NCI-H1048 (cell line): Measurements from ENCODE around the gene LRP1.

Source experiments
- DNase-seq: peaks from one replicate; lab custom pipeline; 2025; lab: John Stamatoyannopoulos, UW

The LRP1 gene

DNA sequence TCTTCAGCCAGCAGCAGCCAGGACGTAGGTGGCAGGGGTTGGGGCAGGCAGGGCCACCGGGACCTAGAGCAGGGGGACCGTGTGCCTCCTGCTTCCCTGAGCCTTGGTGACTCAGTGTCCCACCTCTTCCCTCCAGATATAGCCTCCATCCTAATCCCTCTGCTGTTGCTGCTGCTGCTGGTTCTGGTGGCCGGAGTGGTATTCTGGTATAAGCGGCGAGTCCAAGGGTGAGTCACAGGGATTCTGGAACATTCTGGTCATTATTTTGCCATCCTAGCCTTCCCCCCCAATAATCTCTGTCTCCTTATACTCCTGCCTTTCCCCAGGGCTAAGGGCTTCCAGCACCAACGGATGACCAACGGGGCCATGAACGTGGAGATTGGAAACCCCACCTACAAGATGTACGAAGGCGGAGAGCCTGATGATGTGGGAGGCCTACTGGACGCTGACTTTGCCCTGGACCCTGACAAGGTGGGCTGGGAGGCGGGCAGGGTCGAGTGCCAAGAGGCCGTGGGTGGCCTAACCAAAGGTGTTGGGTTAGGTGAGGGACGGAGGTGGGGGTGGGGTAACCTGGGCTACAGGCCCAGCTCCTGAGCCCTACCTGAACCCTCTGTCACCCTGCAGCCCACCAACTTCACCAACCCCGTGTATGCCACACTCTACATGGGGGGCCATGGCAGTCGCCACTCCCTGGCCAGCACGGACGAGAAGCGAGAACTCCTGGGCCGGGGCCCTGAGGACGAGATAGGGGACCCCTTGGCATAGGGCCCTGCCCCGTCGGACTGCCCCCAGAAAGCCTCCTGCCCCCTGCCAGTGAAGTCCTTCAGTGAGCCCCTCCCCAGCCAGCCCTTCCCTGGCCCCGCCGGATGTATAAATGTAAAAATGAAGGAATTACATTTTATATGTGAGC is 83.8 kb downstream of the LRP1 start:
- no peak for DNase-seq

DNA sequence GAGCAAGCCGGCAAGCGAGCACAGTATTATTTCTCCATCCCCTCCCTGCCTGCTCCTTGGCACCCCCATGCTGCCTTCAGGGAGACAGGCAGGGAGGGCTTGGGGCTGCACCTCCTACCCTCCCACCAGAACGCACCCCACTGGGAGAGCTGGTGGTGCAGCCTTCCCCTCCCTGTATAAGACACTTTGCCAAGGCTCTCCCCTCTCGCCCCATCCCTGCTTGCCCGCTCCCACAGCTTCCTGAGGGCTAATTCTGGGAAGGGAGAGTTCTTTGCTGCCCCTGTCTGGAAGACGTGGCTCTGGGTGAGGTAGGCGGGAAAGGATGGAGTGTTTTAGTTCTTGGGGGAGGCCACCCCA is 84.4 kb downstream of the LRP1 start:
- DNase-seq = no peak

DNA sequence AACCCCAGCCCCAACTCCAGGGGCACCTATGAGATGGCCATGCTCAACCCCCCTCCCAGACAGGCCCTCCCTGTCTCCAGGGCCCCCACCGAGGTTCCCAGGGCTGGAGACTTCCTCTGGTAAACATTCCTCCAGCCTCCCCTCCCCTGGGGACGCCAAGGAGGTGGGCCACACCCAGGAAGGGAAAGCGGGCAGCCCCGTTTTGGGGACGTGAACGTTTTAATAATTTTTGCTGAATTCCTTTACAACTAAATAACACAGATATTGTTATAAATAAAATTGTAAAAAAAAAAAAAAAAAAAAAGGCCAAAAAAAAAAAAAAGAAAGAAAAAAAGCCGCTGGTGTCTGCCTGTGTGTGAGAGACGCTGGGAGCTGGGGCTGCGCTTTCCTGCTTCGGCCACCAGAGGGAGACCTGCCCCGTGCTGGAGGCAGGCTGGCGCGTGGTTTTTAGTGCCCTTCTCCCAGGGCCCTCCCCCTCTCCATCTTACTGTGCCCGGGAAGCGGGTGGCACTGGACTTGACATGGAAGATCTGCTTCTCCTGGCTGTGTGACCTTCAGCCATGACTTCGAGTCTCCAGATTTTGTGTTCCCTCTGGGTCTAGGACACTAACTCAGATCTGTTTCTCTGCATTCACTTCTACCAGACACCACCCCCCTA is 84.9 kb downstream of the LRP1 start:
- peak; percentile 74 for DNase-seq

DNA sequence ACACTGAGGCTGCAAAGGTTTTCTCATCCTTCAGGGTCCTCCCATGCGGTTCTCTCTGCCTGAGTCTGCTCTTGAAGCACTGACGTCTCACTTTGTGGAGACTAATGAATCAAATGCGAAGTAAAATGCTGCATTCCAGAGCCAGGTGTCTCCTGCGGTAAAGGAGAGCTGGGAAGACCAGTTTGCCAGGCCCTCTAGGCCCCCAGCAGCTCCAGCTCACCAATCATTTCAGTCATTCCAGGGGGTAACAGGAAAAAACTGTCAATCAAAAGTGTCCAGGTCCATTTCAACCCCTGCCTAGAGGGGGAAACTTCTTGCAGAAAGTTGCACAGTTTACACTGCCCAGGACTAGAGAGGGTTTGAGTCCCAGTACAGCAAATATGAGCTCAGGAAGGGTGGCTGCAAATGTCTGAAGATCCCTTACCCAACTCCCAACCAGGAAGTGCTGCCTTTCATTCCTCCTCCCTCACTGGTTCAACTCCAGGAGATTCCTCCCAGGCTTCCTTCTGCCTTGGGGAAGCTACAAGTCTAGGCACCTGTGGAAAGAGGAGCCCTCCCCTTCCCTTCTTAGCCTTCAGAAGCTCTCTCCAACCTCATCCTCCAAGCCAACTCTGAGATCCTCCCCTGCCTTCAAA is 85.6 kb downstream of the LRP1 start:
- no peak for DNase-seq

DNA sequence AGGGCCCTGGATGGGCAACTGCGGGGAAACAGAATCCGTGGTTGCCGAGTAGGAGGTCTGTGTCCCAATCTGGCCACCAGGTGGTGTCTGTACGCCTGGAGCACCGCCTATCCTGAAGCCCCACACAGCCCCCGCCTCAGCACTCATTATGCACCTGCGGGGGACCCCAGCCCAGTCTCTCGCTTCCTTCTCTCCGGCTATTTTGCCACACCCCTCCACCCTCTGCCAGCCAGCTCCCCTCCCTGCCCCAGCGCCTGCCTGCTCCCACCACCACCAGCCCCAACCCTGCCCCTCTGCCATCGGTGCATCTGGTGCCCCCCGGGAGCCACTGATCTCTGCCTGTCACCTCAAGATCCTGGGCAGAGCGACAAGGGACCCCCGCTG is 86.1 kb downstream of the LRP1 start:
- no peak for DNase-seq

DNA sequence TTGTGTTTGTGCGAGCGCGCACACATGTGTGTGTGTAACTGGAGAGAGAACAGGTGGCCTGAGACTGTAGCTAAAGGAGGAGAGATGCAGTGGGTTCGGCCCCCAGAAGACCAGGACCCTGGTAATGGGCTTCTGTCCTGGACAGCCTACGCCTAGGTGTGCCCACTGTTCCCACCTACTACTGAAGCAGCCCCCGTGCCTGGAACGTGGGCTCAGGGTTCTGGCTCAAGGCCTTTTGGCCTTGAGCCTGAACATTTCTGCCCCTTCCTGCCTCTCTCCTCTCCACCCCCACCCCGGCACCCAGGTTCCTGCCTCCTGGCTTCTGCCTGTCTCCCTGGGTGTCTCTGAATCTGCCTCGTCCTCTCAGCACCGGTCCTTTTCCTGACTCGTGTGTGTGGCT is 86.8 kb downstream of the LRP1 start:
- no peak for DNase-seq

DNA sequence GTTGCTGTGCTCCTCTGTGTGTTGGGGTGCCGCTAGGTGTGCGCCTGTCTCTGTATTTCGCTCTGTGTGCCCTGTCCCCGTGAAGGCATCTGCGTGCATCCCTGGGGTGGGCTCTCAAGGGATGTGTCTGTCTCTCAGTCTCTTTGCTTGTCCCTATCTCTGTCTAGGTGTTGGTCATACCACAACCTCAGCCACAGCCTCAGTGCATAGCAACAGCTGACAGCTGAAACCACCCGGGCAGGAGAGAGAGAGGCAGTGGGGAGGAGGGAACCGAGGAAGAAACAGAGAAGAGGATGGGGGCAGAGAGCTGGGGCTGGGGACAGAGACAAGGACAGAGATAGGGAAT is 87.4 kb downstream of the LRP1 start:
- no peak for DNase-seq

DNA sequence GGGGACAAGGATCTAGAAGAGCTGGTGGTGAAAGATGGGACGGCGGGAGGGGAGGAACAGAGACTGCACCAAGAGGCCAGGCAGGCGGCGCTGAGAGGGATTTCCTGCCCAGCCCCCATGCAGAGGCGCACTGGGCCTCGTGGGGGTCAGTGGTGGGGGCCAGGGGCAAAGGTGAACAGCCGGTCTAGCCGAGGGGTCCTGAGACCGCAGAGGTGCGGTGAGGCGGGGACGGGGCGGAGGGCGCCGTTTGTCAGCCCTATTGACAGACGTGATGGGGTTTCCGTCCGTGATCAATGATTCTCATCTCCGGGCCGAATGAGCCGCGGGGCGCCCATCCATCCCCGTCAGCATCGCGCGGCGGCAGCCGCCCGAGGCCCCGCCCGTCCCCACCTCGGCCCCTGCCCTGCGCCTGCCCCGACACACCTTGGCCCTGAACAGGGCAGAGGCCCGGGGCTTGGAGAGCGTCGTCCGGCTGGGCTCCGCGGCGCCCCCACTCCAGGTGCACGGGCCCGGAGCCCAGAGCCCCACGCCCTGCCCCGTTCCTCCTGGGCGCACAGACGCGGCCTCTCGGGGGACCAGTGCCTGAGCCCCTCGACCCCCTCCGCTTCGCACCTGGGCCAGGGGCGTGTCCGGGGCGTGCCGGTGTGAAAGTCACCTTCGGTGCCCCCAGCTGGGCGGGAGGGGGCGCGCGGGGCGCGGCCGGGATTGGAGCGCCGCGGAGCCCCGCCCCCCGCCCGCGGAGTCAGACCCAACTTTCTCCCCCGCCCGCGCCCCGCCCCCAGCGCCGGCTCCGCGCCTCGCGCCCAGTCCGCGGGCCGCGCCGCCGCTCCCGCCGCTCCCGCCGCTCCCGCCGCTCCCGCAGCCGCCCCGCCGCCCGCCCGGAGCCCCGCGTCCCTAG is 88.0 kb downstream of the LRP1 start, which contains the start of gene NXPH4:
TSS of gene NXPH4 (plus strand) at position 781 of the 898 bp plus-strand sequence. CDS start 176 bp downstream, outside the sequence.
- DNase-seq = peak; percentile 52

- DNase-seq = no peak
Measured at GRCh38 chr12:57216921-57217879, 88.9 kb downstream of the LRP1 start.

GRCh38 chr12:57218030-57218853 is 90.0 kb downstream of the LRP1 start:
- DNase-seq = no peak

- DNase-seq = no peak
Measured at GRCh38 chr12:57219205-57219992, 91.1 kb downstream of the LRP1 start.

GRCh38 chr12:57219993-57220754 is 91.9 kb downstream of the LRP1 start:
- DNase-seq = no peak

DNA sequence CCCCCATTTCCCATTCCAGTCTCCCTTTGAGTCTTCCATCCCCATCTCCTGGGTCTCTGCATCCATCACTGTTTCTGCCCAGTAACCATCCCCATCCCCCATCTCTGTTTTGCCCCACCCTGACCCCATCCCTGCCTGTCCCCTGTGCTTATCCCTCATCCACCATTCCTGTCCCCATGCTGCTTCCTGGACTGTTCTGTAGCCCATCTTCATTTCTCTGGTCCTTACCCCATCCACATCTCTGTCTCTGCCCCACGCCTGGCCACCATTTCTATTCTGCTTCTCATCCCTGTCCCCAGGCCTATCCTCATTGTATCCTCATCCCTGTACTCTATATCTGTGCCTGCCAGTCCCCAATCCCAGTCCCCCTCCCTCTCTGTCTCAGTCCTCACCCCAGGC is 92.5 kb downstream of the LRP1 start:
- no peak for DNase-seq

DNA sequence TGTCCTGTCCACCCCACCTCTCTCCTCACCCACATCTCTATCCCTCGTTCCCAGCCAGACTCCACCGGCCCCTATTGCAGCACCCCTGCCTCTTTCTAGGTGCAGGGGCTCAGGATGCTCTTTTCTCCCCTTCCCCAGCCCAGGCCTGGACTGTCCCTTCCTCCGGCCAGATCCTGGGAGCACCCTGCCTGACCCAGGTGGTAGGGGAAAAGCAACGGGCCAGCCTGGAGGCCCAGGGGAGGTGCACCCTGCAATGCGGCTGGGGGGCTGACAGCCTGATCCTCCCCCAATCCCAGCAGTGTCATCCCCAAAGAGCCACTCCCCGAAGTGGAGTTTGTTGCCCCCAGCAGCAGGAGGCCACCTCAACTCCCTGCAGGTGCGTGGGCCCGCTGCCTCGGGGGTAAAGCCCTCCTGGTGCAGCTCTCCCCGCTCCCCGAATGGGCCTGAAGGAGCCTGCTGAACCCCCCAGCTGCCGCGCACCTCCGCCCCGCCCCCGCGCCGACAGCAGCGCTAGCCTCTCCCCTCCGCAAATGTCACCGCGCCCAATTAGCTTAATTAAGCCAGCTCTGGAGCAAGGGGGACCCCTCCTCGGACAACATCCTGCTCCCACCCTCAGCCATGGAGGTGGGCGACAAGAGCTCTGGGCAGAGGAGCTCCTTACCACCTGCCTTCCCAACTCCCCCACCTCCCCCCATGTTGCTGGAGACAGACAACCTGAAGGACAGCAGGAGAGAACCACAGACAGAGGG is 93.1 kb downstream of the LRP1 start:
- no peak for DNase-seq

DNA sequence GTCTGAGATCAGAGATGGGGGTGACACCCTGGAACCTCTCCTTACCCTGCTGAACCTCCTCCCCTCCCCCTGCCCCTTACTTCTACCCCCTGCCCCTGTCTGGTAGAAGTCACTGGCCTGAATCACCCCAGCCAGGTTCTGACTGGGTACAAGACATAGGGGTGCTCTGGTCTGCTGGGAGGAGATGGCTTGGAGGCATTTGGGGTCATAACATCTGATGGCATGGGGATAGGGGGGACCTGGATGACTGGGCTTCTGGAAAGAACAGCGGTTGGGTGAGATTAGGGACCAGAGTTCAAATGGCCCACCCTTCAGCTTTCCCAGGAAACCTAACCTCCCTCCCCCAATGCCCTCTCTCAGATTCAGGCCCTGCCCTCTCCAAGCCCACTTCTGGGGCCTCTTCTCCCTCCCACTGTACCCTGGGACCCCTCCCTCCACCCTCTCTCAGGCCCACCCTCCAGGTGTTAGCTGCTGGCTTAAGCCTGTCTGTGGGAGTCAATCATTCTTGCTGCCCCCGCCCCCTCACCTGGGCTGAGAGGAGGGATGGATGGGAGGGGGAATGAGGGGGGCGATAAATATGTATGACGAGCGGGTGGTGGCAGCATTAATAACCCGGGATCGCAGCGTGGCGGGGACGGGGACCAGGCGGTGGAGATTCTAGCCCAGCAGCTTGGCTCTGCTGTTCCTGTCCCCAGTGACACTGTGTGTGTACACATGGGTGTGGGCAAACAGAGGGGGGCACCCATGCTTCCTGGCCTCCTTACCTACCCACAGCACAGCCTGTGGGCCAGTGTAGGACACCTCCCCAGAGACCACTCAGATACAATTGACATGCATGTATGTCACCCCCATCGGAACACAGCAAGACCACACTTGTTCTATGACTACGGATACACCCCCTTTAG is 94.3 kb downstream of the LRP1 start:
- no peak for DNase-seq
